Keratinocyte (primary cell): ENCODE measurements around the gene FAM156A. TPM values are rescaled to one million over a fixed set of nuclear protein-coding genes. Genes with fewer than 3 reads are reported as not detected.

Experiments
- DNase-seq: peaks from one replicate; pipeline ENCODE4 v3.0.0-alpha.2; 2011; ENCODE audit warnings: low read depth, missing footprints, low spot score
- FAIRE-seq: peaks from 2 replicates; lab custom pipeline; 2011; peaks lifted over from hg19 to GRCh38; lab: Jason Lieb, UNC
- H2AFZ ChIP-seq: 2 replicates; pipeline ENCODE4 v1.6.0; 2012; ENCODE audit warnings: low read length, control low read depth, inconsistent platforms; ENCODE audit not compliant: control insufficient read depth
- H3K27ac ChIP-seq: 2 replicates; pipeline ENCODE4 v1.5.1; 2011; ENCODE audit warnings: low read length; ENCODE audit not compliant: control insufficient read depth, insufficient read depth
- H3K27me3 ChIP-seq: 3 replicates; pipeline ENCODE4 v1.6.0; 2011; ENCODE audit warnings: low read length; ENCODE audit not compliant: control insufficient read depth, insufficient read depth; ENCODE audit errors: extremely low read depth
- H3K36me3 ChIP-seq, 2 experiments: 2 replicates in 1 of 2; 3 replicates in 1 of 2; pipeline ENCODE4 v1.5.1; 2011; ENCODE audit warnings: low read length in 2 of 2, mild to moderate bottlenecking in 1 of 2; ENCODE audit not compliant: control insufficient read depth in 2 of 2, insufficient read depth in 2 of 2; ENCODE audit errors: extremely low read depth in 1 of 2
- H3K4me1 ChIP-seq: 3 replicates; pipeline ENCODE4 v1.5.1; 2011; ENCODE audit warnings: low read length; ENCODE audit not compliant: control insufficient read depth, insufficient read depth; ENCODE audit errors: extremely low read depth
- H3K4me2 ChIP-seq: 3 replicates; pipeline ENCODE4 v1.6.0; 2011; ENCODE audit warnings: low read depth, low read length; ENCODE audit not compliant: control insufficient read depth, insufficient read depth; ENCODE audit errors: extremely low read depth
- H3K4me3 ChIP-seq, 3 experiments: fragments of 200-600 bp in 1 of 3; sonication (generic) in 1 of 3; 2 replicates in 2 of 3; 3 replicates in 1 of 3; pipeline ENCODE4 v1.5.1; 2011 to 2016; ENCODE audit warnings: low read length in 3 of 3, mild to moderate bottlenecking in 3 of 3, control low read depth in 2 of 3, inconsistent platforms in 1 of 3, low read depth in 1 of 3, mixed read lengths in 1 of 3, mixed run types in 1 of 3, moderate library complexity in 1 of 3; ENCODE audit not compliant: control insufficient read depth in 2 of 3, insufficient read depth in 2 of 3; ENCODE audit errors: extremely low read depth in 1 of 3
- H3K79me2 ChIP-seq: 2 replicates; pipeline ENCODE4 v1.6.0; 2012; ENCODE audit warnings: low read length; ENCODE audit not compliant: control insufficient read depth, insufficient read depth
- H3K9ac ChIP-seq: 3 replicates; pipeline ENCODE4 v1.6.0; 2011; ENCODE audit warnings: low read length; ENCODE audit not compliant: control insufficient read depth, insufficient read depth; ENCODE audit errors: extremely low read depth
- H3K9me1 ChIP-seq: 3 replicates; pipeline ENCODE4 v1.6.0; 2011; ENCODE audit warnings: low read length; ENCODE audit not compliant: control insufficient read depth, insufficient read depth; ENCODE audit errors: extremely low read depth
- H3K9me3 ChIP-seq: 2 replicates; pipeline ENCODE4 v1.5.1; 2012; ENCODE audit warnings: low read depth, low read length; ENCODE audit not compliant: control insufficient read depth
- H4K20me1 ChIP-seq: 3 replicates; pipeline ENCODE4 v1.6.0; 2011; ENCODE audit warnings: low read length; ENCODE audit not compliant: control insufficient read depth, insufficient read depth; ENCODE audit errors: extremely low read depth
- CTCF ChIP-seq, 3 experiments: IDR thresholded peaks in 1 of 3; conservative IDR thresholded peaks in 1 of 3; optimal IDR thresholded peaks in 1 of 3; 2 replicates in 2 of 3; 3 replicates in 1 of 3; pipeline versions ENCODE3 to v1.5.1; 2011; ENCODE audit warnings: low read length in 3 of 3, mild to moderate bottlenecking in 3 of 3, moderate library complexity in 2 of 3, control low read depth in 1 of 3, inconsistent platforms in 1 of 3; ENCODE audit not compliant: insufficient read depth in 2 of 3; ENCODE audit errors: extremely low read depth in 1 of 3
- EZH2 ChIP-seq: IDR thresholded peaks from one replicate; pipeline ENCODE4 v1.6.1; 2012; ENCODE audit warnings: inconsistent platforms, mild to moderate bottlenecking, low read length, moderate library complexity
- dilution Hi-C: fragments of 300-500 bp; cut with MboI; formaldehyde crosslinking; loops from one replicate; pipeline ENCODE4 v1.7.0; 2020; ENCODE audit warnings: low sequenced_read_pairs; ENCODE audit not compliant: extremely low pct_ligation_motif_present
- polyA plus RNA-seq, 5 experiments: library from polyadenylated mRNA; depleted of rRNA in 3 of 5; stranded (reverse) in 3 of 5; stranded (forward) in 1 of 5; unstranded in 1 of 5; fragments of >200 nt; gene quantifications; 1 replicate in 1 of 5; 2 replicates in 3 of 5; 3 replicates in 1 of 5; pipeline versions ENCODE4 v1.2.1 to v1.2.3, GENCODE V29; 2011 to 2012; ENCODE audit warnings: missing spikeins in 2 of 5, low read depth in 1 of 5, low replicate concordance in 1 of 5

Gene FAM156A
- polyA plus RNA-seq, 1 donor (not counting 4 experiments of a cell fraction or from before 2014, with no cell fraction given), result 12.8 TPM

GRCh38 chrX:52934704-52935469 is 23.4 kb downstream of the FAM156A start:
- H3K4me2 ChIP-seq, result peak overlapping the region; percentile 97
- H3K27ac ChIP-seq, result peak overlapping the region; percentile 92
- H3K9ac ChIP-seq, result peak overlapping the region; percentile 85
- H3K4me3 ChIP-seq, result peak overlapping the region; percentile 52 to 86 (median 85)
- no peaks in the 10 kb centered on the region for H3K27me3 ChIP-seq
- DNase-seq, result no peak
- TF ChIP-seq EZH2 (no peak), CTCF (optimal IDR thresholded peaks at IDR 0.05 in 1 of 3, IDR thresholded peaks at IDR 0.05 in 1 of 3, conservative IDR thresholded peaks at IDR 0.05 in 1 of 3; ENCODE audit: extremely low read depth in 1 of 3, insufficient read depth in 2 of 3, low read length in 3 of 3) (peak; percentile 83 to 88 (median 85))
- H3K79me2 ChIP-seq, result no peaks in the 10 kb centered on the region
- H3K4me1 ChIP-seq, result peaks cover 7% of the 10 kb centered on the region
- H2AFZ ChIP-seq, result peak overlapping the region; percentile 94
- no peaks in the 10 kb centered on the region for H3K9me3 ChIP-seq
- H3K36me3 ChIP-seq, result no peaks in the 10 kb centered on the region
- no peak for FAIRE-seq
- H4K20me1 ChIP-seq, result no peaks in the 10 kb centered on the region
- dilution Hi-C loops, result no loop called here
- H3K9me1 ChIP-seq, result no peaks in the 10 kb centered on the region

GRCh38 chrX:52933976-52934703 is 24.2 kb downstream of the FAM156A start:
- Histone ChIP-seq H2AFZ (peak overlapping the region; percentile 83), H3K9me1 (no peaks in the 10 kb centered on the region), H3K4me2 (peak overlapping the region; percentile 97), H3K36me3 (no peaks in the 10 kb centered on the region), H3K4me3 (peak overlapping the region; percentile 52 to 86 (median 85)), H3K27me3 (no peaks in the 10 kb centered on the region), H3K4me1 (peaks cover 7% of the 10 kb centered on the region), H3K9me3 (no peaks in the 10 kb centered on the region), H3K79me2 (no peaks in the 10 kb centered on the region), H4K20me1 (no peaks in the 10 kb centered on the region), H3K27ac (peak overlapping the region; percentile 92), H3K9ac (peak overlapping the region; percentile 85)
- FAIRE-seq, result no peak
- TF ChIP-seq CTCF (optimal IDR thresholded peaks at IDR 0.05 in 1 of 3, IDR thresholded peaks at IDR 0.05 in 1 of 3, conservative IDR thresholded peaks at IDR 0.05 in 1 of 3; ENCODE audit: extremely low read depth in 1 of 3, insufficient read depth in 2 of 3, low read length in 3 of 3), result no peak
- no peak for TF ChIP-seq EZH2
- dilution Hi-C loops, result no loop called here
- DNase-seq, result no peak
